Liver (tissue), 9 donors: ENCODE measurements around the gene FTHL17. TPM values are rescaled to one million over a fixed set of nuclear protein-coding genes. Genes with fewer than 3 reads are reported as not detected.

ENCODE experiments used
- DNase-seq: peaks from one replicate; pipeline ENCODE4 v3.0.0-alpha.2; 2017; ENCODE audit warnings: low spot score
- H3K27ac ChIP-seq, 2 donors: one replicate each; pipeline ENCODE4 v1.7.0; 2013; ENCODE audit warnings: inconsistent platforms in 2 of 2, low read length in 2 of 2, control low read depth in 1 of 2, low read depth in 1 of 2, mild to moderate bottlenecking in 1 of 2
- H3K27me3 ChIP-seq, 4 donors: one replicate each; pipeline versions ENCODE4 v1.6.1 to v1.7.0; 2013; ENCODE audit warnings: low read length in 3 of 4, inconsistent platforms in 1 of 4, mild to moderate bottlenecking in 1 of 4, moderate library complexity in 1 of 4; ENCODE audit not compliant: control insufficient read depth in 4 of 4, insufficient read depth in 4 of 4
- H3K36me3 ChIP-seq, 4 donors: one replicate each; pipeline versions ENCODE4 v1.6.1 to v1.7.0; 2013; ENCODE audit warnings: low read length in 3 of 4, mild to moderate bottlenecking in 3 of 4, low read depth in 1 of 4, moderate library complexity in 1 of 4; ENCODE audit not compliant: control insufficient read depth in 4 of 4, insufficient read depth in 3 of 4
- H3K4me1 ChIP-seq, 4 donors: one replicate each; pipeline versions ENCODE4 v1.6.1 to v1.7.0; 2013; ENCODE audit warnings: low read length in 3 of 4, mild to moderate bottlenecking in 3 of 4, moderate library complexity in 1 of 4; ENCODE audit not compliant: control insufficient read depth in 4 of 4, insufficient read depth in 4 of 4
- H3K4me3 ChIP-seq, 3 donors: one replicate each; pipeline versions ENCODE4 v1.6.1 to v1.7.0; 2013; ENCODE audit warnings: low read length in 3 of 3, control low read depth in 1 of 3, low read depth in 1 of 3, mild to moderate bottlenecking in 1 of 3
- H3K9ac ChIP-seq, 2 donors: one replicate each; pipeline ENCODE4 v1.7.0; 2013; ENCODE audit warnings: low read length in 2 of 2, mild to moderate bottlenecking in 2 of 2, moderate library complexity in 2 of 2, control low read depth in 1 of 2, low read depth in 1 of 2
- H3K9me3 ChIP-seq, 4 donors: one replicate each; pipeline versions ENCODE4 v1.6.1 to v1.7.0; 2013; ENCODE audit warnings: low read length in 3 of 4; ENCODE audit not compliant: control insufficient read depth in 4 of 4
- EGR1 ChIP-seq, 2 donors: IDR thresholded peaks; 2 replicates each; pipeline ENCODE4 v1.6.1; 2016 to 2018; ENCODE audit warnings: antibody characterized with exemption in 2 of 2, low read depth in 2 of 2
- FOXA1 ChIP-seq: IDR thresholded peaks from 2 replicates; pipeline ENCODE4 v1.6.1; 2016; ENCODE audit warnings: antibody characterized with exemption
- FOXA2 ChIP-seq: IDR thresholded peaks from 2 replicates; pipeline ENCODE4 v1.6.1; 2016; ENCODE audit warnings: antibody characterized with exemption
- GABPA ChIP-seq, 2 donors: IDR thresholded peaks in 1 of 2; conservative IDR thresholded peaks in 1 of 2; 2 replicates each; pipeline ENCODE4 v1.6.1; 2016; ENCODE audit warnings: antibody characterized with exemption in 2 of 2, mild to moderate bottlenecking in 1 of 2, moderate library complexity in 1 of 2
- HNF4A ChIP-seq, 2 donors: conservative IDR thresholded peaks; 2 replicates each; pipeline ENCODE4 v1.6.1; 2016; ENCODE audit warnings: antibody characterized with exemption in 2 of 2, mild to moderate bottlenecking in 2 of 2
- HNF4G ChIP-seq: IDR thresholded peaks from 2 replicates; pipeline ENCODE4 v1.6.1; 2016; ENCODE audit warnings: antibody characterized with exemption
- JUND ChIP-seq, 2 donors: IDR thresholded peaks; 2 replicates each; pipeline ENCODE4 v1.6.1; 2016; ENCODE audit warnings: antibody characterized with exemption in 2 of 2
- NR2F2 ChIP-seq: IDR thresholded peaks from 2 replicates; pipeline ENCODE4 v1.6.1; 2016; ENCODE audit warnings: antibody characterized with exemption
- RAD21 ChIP-seq, 2 donors: IDR thresholded peaks; 2 replicates each; pipeline ENCODE4 v1.6.1; 2016; ENCODE audit warnings: antibody characterized with exemption in 2 of 2, mild to moderate bottlenecking in 2 of 2
- RXRA ChIP-seq, 2 donors: IDR thresholded peaks; 2 replicates each; pipeline ENCODE4 v1.6.1; 2017 to 2018; ENCODE audit warnings: antibody characterized with exemption in 2 of 2, mild to moderate bottlenecking in 1 of 2
- SP1 ChIP-seq: IDR thresholded peaks from 2 replicates; pipeline ENCODE4 v1.6.1; 2018; ENCODE audit warnings: antibody characterized with exemption, mild to moderate bottlenecking
- TAF1 ChIP-seq: conservative IDR thresholded peaks from 2 replicates; pipeline ENCODE4 v1.6.1; 2016; ENCODE audit warnings: antibody characterized with exemption, mild to moderate bottlenecking
- YY1 ChIP-seq: IDR thresholded peaks from 2 replicates; pipeline ENCODE4 v1.6.1; 2016; ENCODE audit warnings: antibody characterized with exemption, mild to moderate bottlenecking
- WGBS: extraction: QIAGEN DNeasy Blood & Tissue Kit; methylation state at CpG from one replicate; pipeline ENCODE4 v1.1.7; 2013; 5-methylcytosine and 5-hydroxymethylcytosine counted together
- polyA plus RNA-seq, 2 donors: library from polyadenylated mRNA; stranded (reverse) in 1 of 2; unstranded in 1 of 2; fragments of 200-250 nt in 1 of 2; fragments of >200 nt in 1 of 2; fragmentation: Nextera tagmentation in 1 of 2; extraction: Ambion mirVana in 1 of 2; gene quantifications; one replicate each; pipeline versions ENCODE4 v1.2.1 to v1.2.3, GENCODE V29; 2013 to 2015
- total RNA-seq, 2 donors: library from RNA; depleted of rRNA; stranded (reverse); fragments of >200 nt; gene quantifications; one replicate each; pipeline ENCODE4 v1.2.3, GENCODE V29; 2014
- TF ChIP-seq, protein P1 (sequence below): IDR thresholded peaks from 2 replicates; pipeline ENCODE4 v1.6.1; 2016; ENCODE audit warnings: antibody characterized with exemption
- TF ChIP-seq, protein P2 (sequence below): IDR thresholded peaks from 2 replicates; pipeline ENCODE4 v1.6.1; 2016; ENCODE audit warnings: antibody characterized with exemption
- TF ChIP-seq, protein P3 (sequence below): IDR thresholded peaks from 2 replicates; pipeline ENCODE4 v1.6.1; 2016; ENCODE audit warnings: antibody characterized with exemption
- TF ChIP-seq, protein P4 (sequence below): fragments of 150-350 bp; IDR thresholded peaks from 2 replicates; pipeline ENCODE4 v1.5.1; 2017; ENCODE audit warnings: improper control_type of control experiment, low read depth, low read length; ENCODE audit not compliant: missing input control
- TF ChIP-seq, protein P5 (sequence below): IDR thresholded peaks from 2 replicates; pipeline ENCODE4 v1.6.1; 2016; ENCODE audit warnings: antibody characterized with exemption, mild to moderate bottlenecking
- donor health status: healthy.
- donor health status: healthy.
- donor health status: healthy.
- donor health status: healthy.
- donor health status: healthy.

FTHL17 gene
- total and polyA plus RNA-seq, 4 donors: not detected

DNA sequence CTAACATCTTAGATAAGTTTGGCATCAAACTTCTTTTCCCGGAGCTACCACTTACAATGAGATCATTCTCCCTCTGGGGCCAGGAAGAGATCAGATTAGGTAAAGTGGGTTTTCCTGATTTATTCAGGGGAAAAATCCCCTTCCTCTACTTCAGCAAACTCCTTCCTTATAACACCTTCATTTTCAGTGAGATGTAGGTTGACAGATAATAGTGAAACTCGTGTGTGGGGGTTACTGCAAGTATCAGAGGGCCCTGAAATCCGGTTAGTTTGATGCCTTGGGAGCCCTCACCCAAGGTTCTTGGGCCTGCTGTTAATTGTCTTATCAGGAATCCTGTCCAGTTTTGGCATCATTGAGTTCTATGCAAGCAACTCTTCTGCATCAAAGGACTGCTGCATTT is 10.8 kb downstream of the FTHL17 start:
- Histone ChIP-seq H3K4me3 (no peak overlapping the region), H3K27me3 (peaks cover 0 to 5% (median 0%) of the 10 kb centered on the region in 4 donors), H3K9me3 (no peaks in the 10 kb centered on the region), H3K4me1 (no peaks in the 10 kb centered on the region), H3K9ac (no peak overlapping the region), H3K36me3 (no peaks in the 10 kb centered on the region), H3K27ac (no peak overlapping the region)
- DNase-seq: no peak
- TF ChIP-seq, protein P1, sequence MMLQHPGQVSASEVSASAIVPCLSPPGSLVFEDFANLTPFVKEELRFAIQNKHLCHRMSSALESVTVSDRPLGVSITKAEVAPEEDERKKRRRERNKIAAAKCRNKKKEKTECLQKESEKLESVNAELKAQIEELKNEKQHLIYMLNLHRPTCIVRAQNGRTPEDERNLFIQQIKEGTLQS: no peak
- TF ChIP-seq HNF4G (no peak), GABPA (IDR thresholded peaks at IDR 0.05 in 1 of 2, conservative IDR thresholded peaks at IDR 0.05 in 1 of 2) (no peak), SP1 (no peak), HNF4A (conservative IDR thresholded peaks at IDR 0.05) (no peak), RXRA (IDR thresholded peaks at IDR 0.05) (no peak), NR2F2 (no peak), TAF1 (no peak), JUND (IDR thresholded peaks at IDR 0.05) (no peak), YY1 (no peak), RAD21 (IDR thresholded peaks at IDR 0.05) (no peak), FOXA2 (no peak)
- TF ChIP-seq, protein P2, sequence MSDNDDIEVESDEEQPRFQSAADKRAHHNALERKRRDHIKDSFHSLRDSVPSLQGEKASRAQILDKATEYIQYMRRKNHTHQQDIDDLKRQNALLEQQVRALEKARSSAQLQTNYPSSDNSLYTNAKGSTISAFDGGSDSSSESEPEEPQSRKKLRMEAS: no peak
- 79% methylated on average over 3 of the region's 3 CpGs for WGBS

DNA sequence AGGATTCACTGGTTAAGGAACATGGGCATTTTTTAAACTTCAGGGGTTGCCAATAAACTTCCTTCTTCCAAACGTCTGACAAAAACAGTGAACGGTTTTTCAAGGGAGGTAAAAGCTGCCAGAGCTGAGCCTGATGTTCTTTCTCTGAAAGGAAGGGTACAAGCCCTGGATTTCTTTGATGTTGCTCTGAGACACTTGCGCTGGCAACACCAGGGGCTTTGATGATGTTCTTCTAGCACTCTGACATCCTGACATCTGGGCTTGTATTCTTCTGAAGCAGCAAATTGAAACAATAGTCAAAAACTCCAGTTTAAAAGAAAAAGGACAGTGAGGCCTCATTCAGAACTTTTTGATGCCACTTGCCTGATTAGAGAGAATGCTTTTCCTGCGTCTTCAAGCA is 11.8 kb downstream of the FTHL17 start:
- Histone ChIP-seq H3K36me3 (no peaks in the 10 kb centered on the region), H3K27me3 (peaks cover 0 to 5% (median 0%) of the 10 kb centered on the region in 4 donors), H3K4me3 (no peak overlapping the region), H3K27ac (no peak overlapping the region), H3K4me1 (no peaks in the 10 kb centered on the region), H3K9me3 (no peaks in the 10 kb centered on the region), H3K9ac (no peak overlapping the region)
- 60% methylated on average over 4 of the region's 4 CpGs for WGBS
- TF ChIP-seq FOXA2 (no peak), SP1 (no peak), RAD21 (IDR thresholded peaks at IDR 0.05) (no peak), GABPA (IDR thresholded peaks at IDR 0.05 in 1 of 2, conservative IDR thresholded peaks at IDR 0.05 in 1 of 2) (no peak), FOXA1 (no peak), YY1 (no peak), HNF4G (no peak), JUND (IDR thresholded peaks at IDR 0.05) (no peak), HNF4A (conservative IDR thresholded peaks at IDR 0.05) (no peak), EGR1 (IDR thresholded peaks at IDR 0.05; ENCODE audit: low read depth in 2 of 2) (no peak), RXRA (IDR thresholded peaks at IDR 0.05) (no peak)
- TF ChIP-seq, protein P2: no peak
- TF ChIP-seq, protein P3, sequence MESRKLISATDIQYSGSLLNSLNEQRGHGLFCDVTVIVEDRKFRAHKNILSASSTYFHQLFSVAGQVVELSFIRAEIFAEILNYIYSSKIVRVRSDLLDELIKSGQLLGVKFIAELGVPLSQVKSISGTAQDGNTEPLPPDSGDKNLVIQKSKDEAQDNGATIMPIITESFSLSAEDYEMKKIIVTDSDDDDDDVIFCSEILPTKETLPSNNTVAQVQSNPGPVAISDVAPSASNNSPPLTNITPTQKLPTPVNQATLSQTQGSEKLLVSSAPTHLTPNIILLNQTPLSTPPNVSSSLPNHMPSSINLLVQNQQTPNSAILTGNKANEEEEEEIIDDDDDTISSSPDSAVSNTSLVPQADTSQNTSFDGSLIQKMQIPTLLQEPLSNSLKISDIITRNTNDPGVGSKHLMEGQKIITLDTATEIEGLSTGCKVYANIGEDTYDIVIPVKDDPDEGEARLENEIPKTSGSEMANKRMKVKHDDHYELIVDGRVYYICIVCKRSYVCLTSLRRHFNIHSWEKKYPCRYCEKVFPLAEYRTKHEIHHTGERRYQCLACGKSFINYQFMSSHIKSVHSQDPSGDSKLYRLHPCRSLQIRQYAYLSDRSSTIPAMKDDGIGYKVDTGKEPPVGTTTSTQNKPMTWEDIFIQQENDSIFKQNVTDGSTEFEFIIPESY: no peak
- TF ChIP-seq, protein P4, sequence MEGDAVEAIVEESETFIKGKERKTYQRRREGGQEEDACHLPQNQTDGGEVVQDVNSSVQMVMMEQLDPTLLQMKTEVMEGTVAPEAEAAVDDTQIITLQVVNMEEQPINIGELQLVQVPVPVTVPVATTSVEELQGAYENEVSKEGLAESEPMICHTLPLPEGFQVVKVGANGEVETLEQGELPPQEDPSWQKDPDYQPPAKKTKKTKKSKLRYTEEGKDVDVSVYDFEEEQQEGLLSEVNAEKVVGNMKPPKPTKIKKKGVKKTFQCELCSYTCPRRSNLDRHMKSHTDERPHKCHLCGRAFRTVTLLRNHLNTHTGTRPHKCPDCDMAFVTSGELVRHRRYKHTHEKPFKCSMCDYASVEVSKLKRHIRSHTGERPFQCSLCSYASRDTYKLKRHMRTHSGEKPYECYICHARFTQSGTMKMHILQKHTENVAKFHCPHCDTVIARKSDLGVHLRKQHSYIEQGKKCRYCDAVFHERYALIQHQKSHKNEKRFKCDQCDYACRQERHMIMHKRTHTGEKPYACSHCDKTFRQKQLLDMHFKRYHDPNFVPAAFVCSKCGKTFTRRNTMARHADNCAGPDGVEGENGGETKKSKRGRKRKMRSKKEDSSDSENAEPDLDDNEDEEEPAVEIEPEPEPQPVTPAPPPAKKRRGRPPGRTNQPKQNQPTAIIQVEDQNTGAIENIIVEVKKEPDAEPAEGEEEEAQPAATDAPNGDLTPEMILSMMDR: no peak
- TF ChIP-seq, protein P5, sequence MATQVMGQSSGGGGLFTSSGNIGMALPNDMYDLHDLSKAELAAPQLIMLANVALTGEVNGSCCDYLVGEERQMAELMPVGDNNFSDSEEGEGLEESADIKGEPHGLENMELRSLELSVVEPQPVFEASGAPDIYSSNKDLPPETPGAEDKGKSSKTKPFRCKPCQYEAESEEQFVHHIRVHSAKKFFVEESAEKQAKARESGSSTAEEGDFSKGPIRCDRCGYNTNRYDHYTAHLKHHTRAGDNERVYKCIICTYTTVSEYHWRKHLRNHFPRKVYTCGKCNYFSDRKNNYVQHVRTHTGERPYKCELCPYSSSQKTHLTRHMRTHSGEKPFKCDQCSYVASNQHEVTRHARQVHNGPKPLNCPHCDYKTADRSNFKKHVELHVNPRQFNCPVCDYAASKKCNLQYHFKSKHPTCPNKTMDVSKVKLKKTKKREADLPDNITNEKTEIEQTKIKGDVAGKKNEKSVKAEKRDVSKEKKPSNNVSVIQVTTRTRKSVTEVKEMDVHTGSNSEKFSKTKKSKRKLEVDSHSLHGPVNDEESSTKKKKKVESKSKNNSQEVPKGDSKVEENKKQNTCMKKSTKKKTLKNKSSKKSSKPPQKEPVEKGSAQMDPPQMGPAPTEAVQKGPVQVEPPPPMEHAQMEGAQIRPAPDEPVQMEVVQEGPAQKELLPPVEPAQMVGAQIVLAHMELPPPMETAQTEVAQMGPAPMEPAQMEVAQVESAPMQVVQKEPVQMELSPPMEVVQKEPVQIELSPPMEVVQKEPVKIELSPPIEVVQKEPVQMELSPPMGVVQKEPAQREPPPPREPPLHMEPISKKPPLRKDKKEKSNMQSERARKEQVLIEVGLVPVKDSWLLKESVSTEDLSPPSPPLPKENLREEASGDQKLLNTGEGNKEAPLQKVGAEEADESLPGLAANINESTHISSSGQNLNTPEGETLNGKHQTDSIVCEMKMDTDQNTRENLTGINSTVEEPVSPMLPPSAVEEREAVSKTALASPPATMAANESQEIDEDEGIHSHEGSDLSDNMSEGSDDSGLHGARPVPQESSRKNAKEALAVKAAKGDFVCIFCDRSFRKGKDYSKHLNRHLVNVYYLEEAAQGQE: no peak
- TF ChIP-seq, protein P1: no peak
- DNase-seq: no peak
